GM23338 (cell line): Measurements from ENCODE around the gene DRD4. TPM values are rescaled to one million over a fixed set of nuclear protein-coding genes. Genes with fewer than 3 reads are reported as not detected.
"Not testable (repeated sequence)": the region's sequence is repeated elsewhere in the genome, so short reads cannot be mapped to it uniquely, and the experiment has no call there.

Experiments used
- ATAC-seq: fragments of 200-7000 bp; cut with Tn5 transposase; 3 replicates; pipeline ENCODE4 v1.9.1; 2020
- DNase-seq: peaks from one replicate; pipeline ENCODE4 v3.0.0-alpha.2; 2015; ENCODE audit warnings: low spot score
- H2AFZ ChIP-seq: fragments of 200-600 bp; sonication (generic); 2 replicates; pipeline ENCODE4 v1.8.0; 2016; ENCODE audit warnings: antibody characterized with exemption, mild to moderate bottlenecking, moderate library complexity
- H3F3A ChIP-seq: fragments of 200-600 bp; sonication (generic); replicated peaks from 2 replicates; pipeline ENCODE4 v1.8.0; 2017; ENCODE audit warnings: antibody characterized with exemption, mixed run types, low read depth
- H3K27ac ChIP-seq: fragments of 200-600 bp; sonication (generic); 2 replicates; pipeline ENCODE4 v1.6.1; 2016; ENCODE audit warnings: low read depth
- H3K27me3 ChIP-seq: fragments of 200-600 bp; sonication (generic); 2 replicates; pipeline ENCODE4 v1.8.0; 2016; ENCODE audit warnings: mild to moderate bottlenecking, mixed run types, moderate library complexity; ENCODE audit not compliant: insufficient read depth
- H3K36me3 ChIP-seq: fragments of 200-600 bp; sonication (generic); 2 replicates; pipeline ENCODE4 v1.8.0; 2016; ENCODE audit warnings: mild to moderate bottlenecking; ENCODE audit not compliant: insufficient read depth
- H3K4me1 ChIP-seq: fragments of 200-600 bp; sonication (generic); 2 replicates; pipeline ENCODE4 v1.8.0; 2016; ENCODE audit warnings: mild to moderate bottlenecking, moderate library complexity; ENCODE audit not compliant: insufficient read depth
- H3K4me2 ChIP-seq: fragments of 200-600 bp; sonication (generic); 2 replicates; pipeline ENCODE4 v1.7.1; 2017; ENCODE audit warnings: mixed run types
- H3K4me3 ChIP-seq: fragments of 200-600 bp; sonication (generic); 2 replicates; pipeline ENCODE4 v1.6.1; 2016; ENCODE audit warnings: mixed run types
- H3K79me2 ChIP-seq: fragments of 200-600 bp; sonication (generic); replicated peaks from 2 replicates; pipeline ENCODE4 v1.8.0; 2017; ENCODE audit warnings: mild to moderate bottlenecking; ENCODE audit not compliant: insufficient read depth
- H3K9me2 ChIP-seq: fragments of 200-600 bp; sonication (generic); 2 replicates; pipeline ENCODE4 v1.8.0; 2017; ENCODE audit not compliant: insufficient read depth
- H4K20me1 ChIP-seq: fragments of 200-600 bp; sonication (generic); replicated peaks from 2 replicates; pipeline ENCODE4 v1.8.0; 2017; ENCODE audit warnings: mild to moderate bottlenecking; ENCODE audit not compliant: insufficient read depth
- H3K27ac Mint-ChIP-seq: 2 replicates; pipeline ENCODE4 v1.8.0; 2020; ENCODE audit warnings: inconsistent platforms, mild to moderate bottlenecking, moderate library complexity, mixed read lengths
- H3K27me3 Mint-ChIP-seq: 3 replicates; pipeline ENCODE4 v1.8.0; 2022; ENCODE audit warnings: low read depth, mild to moderate bottlenecking, moderate library complexity, mixed read lengths, inconsistent platforms; ENCODE audit not compliant: insufficient read depth, poor library complexity
- H3K36me3 Mint-ChIP-seq: 3 replicates; pipeline ENCODE4 v1.8.0; 2021; ENCODE audit warnings: low read depth, mild to moderate bottlenecking, inconsistent platforms, moderate library complexity, mixed read lengths
- H3K4me1 Mint-ChIP-seq: 3 replicates; pipeline ENCODE4 v1.8.0; 2020; ENCODE audit warnings: mild to moderate bottlenecking, inconsistent platforms, mixed read lengths
- H3K4me3 Mint-ChIP-seq: 3 replicates; pipeline ENCODE4 v1.8.0; 2021; ENCODE audit warnings: moderate library complexity, mild to moderate bottlenecking, inconsistent platforms, mixed read lengths
- H3K9me3 Mint-ChIP-seq: 3 replicates; pipeline ENCODE4 v1.8.0; 2020; ENCODE audit warnings: moderate library complexity, mild to moderate bottlenecking, inconsistent platforms, mixed read lengths
- CREB1 ChIP-seq: fragments of 250-450 bp; sonication (Bioruptor Pico); IDR thresholded peaks from 2 replicates; pipeline ENCODE4 v1.5.0; 2020; ENCODE audit warnings: low read depth, mild to moderate bottlenecking, moderate library complexity
- EZH2 ChIP-seq: fragments of 200-600 bp; sonication (generic); IDR thresholded peaks from one replicate; pipeline ENCODE4 v1.8.0; 2017; ENCODE audit warnings: antibody characterized with exemption, mild to moderate bottlenecking, low read depth; ENCODE audit not compliant: unreplicated experiment
- JUNB ChIP-seq: IDR thresholded peaks from one replicate; pipeline ENCODE4 v1.6.1; 2016; ENCODE audit warnings: antibody characterized with exemption; ENCODE audit not compliant: unreplicated experiment
- NANOG ChIP-seq: IDR thresholded peaks from 2 replicates; pipeline ENCODE4 v1.6.1; 2016; ENCODE audit warnings: antibody characterized with exemption, borderline replicate concordance
- POLR2AphosphoS5 ChIP-seq: IDR thresholded peaks from 2 replicates; pipeline ENCODE4 v1.6.1; 2016; ENCODE audit warnings: antibody characterized with exemption, low read depth
- STAT1 ChIP-seq: IDR thresholded peaks from one replicate; pipeline ENCODE4 v1.6.1; 2016; ENCODE audit warnings: antibody characterized with exemption; ENCODE audit not compliant: unreplicated experiment
- ZNF114 ChIP-seq: fragments of 250-450 bp; sonication (Bioruptor Pico); IDR thresholded peaks from 2 replicates; pipeline ENCODE4 v1.5.0; 2020; ENCODE audit warnings: mild to moderate bottlenecking, moderate library complexity
- ZNF331 ChIP-seq: fragments of 250-450 bp; sonication (Bioruptor Pico); IDR thresholded peaks from 2 replicates; pipeline ENCODE4 v1.5.0; 2020; ENCODE audit warnings: low read depth, mild to moderate bottlenecking, moderate library complexity
- polyA plus RNA-seq: library from polyadenylated mRNA; unstranded; fragments of >200 nt; fragmentation: Nextera tagmentation; extraction: Ambion mirVana; gene quantifications from 2 replicates; pipeline ENCODE4 v1.2.1, GENCODE V29; 2016
- total RNA-seq: library from RNA; depleted of rRNA; stranded (reverse); fragments of >200 nt; shearing (Covaris generic); gene quantifications from 2 replicates; pipeline ENCODE4 v1.2.3, GENCODE V29; 2014
- TF ChIP-seq, protein P1 (sequence below), 2 experiments: fragments of 200-600 bp in 1 of 2; sonication (generic) in 1 of 2; conservative IDR thresholded peaks; 2 replicates each; pipeline versions ENCODE4 v1.5.1 to v1.6.1; 2016 to 2017; ENCODE audit warnings: antibody characterized with exemption in 2 of 2, low read depth in 2 of 2, mild to moderate bottlenecking in 2 of 2, moderate library complexity in 1 of 2
- TF ChIP-seq, protein P2 (sequence below): IDR thresholded peaks from one replicate; pipeline ENCODE4 v1.6.1; 2018; ENCODE audit warnings: antibody characterized with exemption; ENCODE audit not compliant: unreplicated experiment

Gene DRD4
- total and polyA plus RNA-seq, 2 experiments from 2014 or later, result 1.0 to 1.8 TPM

DNA sequence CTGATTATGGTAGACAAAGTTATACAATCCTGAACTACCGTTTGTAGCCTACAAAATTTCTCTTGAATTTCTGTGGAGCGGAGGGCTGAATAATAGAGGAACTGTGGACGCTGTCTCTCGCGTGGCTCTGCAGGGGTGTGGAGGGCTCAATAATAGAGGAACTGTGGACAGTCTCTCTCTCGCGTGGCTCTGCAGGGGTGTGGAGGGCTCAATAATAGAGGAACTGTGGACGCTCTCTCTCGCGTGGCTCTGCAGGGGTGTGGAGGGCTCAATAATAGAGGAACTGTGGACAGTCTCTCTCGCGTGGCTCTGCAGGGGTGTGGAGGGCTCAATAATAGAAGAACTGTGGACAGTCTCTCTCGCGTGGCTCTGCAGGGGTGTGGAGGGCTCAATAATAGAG is 16.1 kb downstream of the DRD4 start:
- H2AFZ ChIP-seq, H3K27ac ChIP-seq, H3K27me3 ChIP-seq, H3F3A ChIP-seq, H4K20me1 ChIP-seq, H3K9me2 ChIP-seq, H3K4me2 ChIP-seq, H3K4me1 Mint-ChIP-seq, DNase-seq, H3K79me2 ChIP-seq, H3K36me3 ChIP-seq, H3K27ac Mint-ChIP-seq, ATAC-seq, H3K9me3 Mint-ChIP-seq, H3K4me3 ChIP-seq, H3K4me3 Mint-ChIP-seq, H3K4me1 ChIP-seq: not testable (repeated sequence)
- Mint-ChIP-seq H3K27me3 (peaks cover 12% of the 10 kb centered on the region), H3K36me3 (peaks cover 39% of the 10 kb centered on the region)

DNA sequence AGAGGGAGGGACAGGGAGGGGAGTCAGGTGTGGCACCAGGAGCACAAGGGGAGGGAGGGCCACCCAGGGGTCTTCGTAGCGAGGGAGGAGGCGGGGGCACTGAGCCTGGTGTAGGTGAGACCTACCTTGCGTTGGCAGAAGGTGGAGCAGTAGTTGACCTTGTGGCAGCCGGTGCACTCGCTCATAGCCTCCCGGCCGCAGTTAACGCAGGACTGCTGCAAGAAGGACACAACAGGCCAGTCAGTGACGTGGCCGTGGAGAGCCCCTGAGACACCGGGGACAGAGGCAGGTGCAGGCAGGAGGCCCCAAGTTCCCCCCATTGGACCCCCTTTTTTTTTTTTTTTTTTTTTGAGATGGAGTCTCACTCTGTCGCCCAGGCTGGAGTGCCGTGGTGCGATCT is 16.8 kb downstream of the DRD4 start:
- no peak overlapping the region for H3K27ac Mint-ChIP-seq
- H3K27me3 ChIP-seq, result no peaks in the 10 kb centered on the region
- H3K4me2 ChIP-seq, result no peak overlapping the region
- H3K27ac ChIP-seq, result no peak overlapping the region
- DNase-seq, result no peak
- no peak overlapping the region for H3K4me3 ChIP-seq
- peaks cover 37% of the 10 kb centered on the region for H3K36me3 Mint-ChIP-seq
- H3K79me2 ChIP-seq, result no peaks in the 10 kb centered on the region
- H3K36me3 ChIP-seq, result peaks cover 10% of the 10 kb centered on the region
- TF ChIP-seq NANOG (no peak), JUNB (no peak)
- 0 out of 2 replicates have a peak, but pooled peaks cover 6% of the 10 kb centered on the region for H3F3A ChIP-seq
- H3K27me3 Mint-ChIP-seq, result peaks cover 12% of the 10 kb centered on the region
- no peak for ATAC-seq
- H4K20me1 ChIP-seq, result peaks cover 2% of the 10 kb centered on the region; the same call in 1 of the 2 replicates
- no peak overlapping the region for H2AFZ ChIP-seq
- H3K4me1 Mint-ChIP-seq, result no peaks in the 10 kb centered on the region
- no peak overlapping the region for H3K4me3 Mint-ChIP-seq
- no peaks in the 10 kb centered on the region for H3K9me3 Mint-ChIP-seq
- no peaks in the 10 kb centered on the region for H3K9me2 ChIP-seq
- H3K4me1 ChIP-seq, result no peaks in the 10 kb centered on the region

DNA sequence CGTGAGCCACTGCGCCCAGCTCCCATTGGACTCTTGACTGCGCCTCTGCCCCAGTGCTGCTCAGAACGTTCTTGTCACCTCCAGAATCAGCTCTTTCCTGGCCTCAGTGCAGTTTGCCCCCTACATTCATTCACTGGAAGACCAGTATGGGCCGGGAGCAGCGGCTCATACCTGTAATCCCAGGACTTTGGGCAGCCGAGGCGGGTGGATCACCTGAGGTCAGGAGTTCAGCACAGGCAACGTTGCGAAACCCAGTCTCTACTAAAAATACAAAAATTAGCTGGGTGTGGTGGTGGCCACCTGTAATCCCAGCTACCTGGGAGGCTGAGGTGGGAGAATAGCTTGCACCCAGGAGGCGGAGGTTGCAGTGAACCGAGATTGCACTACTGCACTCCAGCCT is 17.4 kb downstream of the DRD4 start:
- not testable (repeated sequence) for H3K4me1 Mint-ChIP-seq, H3K4me2 ChIP-seq, H3K79me2 ChIP-seq, H3K4me3 ChIP-seq, H3K9me3 Mint-ChIP-seq, H3K9me2 ChIP-seq, H4K20me1 ChIP-seq, H3K27ac Mint-ChIP-seq, H3F3A ChIP-seq, H3K27ac ChIP-seq, ATAC-seq, H2AFZ ChIP-seq, H3K4me3 Mint-ChIP-seq, H3K4me1 ChIP-seq, H3K27me3 ChIP-seq, DNase-seq
- H3K36me3 Mint-ChIP-seq, result peaks cover 32% of the 10 kb centered on the region
- H3K27me3 Mint-ChIP-seq, result peaks cover 12% of the 10 kb centered on the region
- H3K36me3 ChIP-seq, result peaks cover 13% of the 10 kb centered on the region

DNA sequence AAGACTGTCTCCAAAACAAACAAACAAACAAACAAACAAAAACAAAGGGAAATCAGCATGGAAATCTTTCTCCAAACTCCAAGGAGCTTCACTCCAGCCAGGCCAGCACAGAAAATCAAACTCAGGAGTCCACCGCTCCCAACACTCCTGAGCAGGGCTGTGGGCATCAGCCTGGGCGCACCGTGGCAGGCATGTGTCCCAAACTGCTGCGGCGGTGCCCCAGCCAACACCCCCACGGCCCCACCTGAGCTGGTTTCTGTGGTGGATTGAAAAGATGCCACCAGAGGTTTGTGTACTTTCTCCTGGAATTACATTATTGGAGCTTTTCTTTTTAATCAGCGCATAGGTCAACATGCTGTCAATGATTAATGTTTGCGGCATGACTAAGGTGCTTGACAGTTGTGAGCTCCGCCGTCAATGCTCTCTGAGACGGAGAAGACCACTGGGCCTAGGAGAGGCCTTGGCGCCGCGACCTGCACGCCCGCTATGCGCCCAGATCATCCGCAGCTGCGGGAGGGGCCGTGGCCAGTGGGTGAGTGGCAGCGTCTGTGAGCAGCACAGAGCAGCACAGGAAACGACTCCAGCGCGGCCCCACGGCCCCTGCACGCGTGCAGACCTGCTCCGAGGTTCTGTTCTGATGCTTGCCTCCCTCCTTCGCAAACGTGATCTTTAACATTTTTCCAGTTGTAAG is 18.1 kb downstream of the DRD4 start:
- Histone ChIP-seq H3K4me3 (no peak overlapping the region), H3K27ac (no peak overlapping the region), H3K4me1 (no peaks in the 10 kb centered on the region), H2AFZ (no peak overlapping the region), H3K27me3 (no peaks in the 10 kb centered on the region), H3K9me2 (no peaks in the 10 kb centered on the region), H4K20me1 (peaks cover 6% of the 10 kb centered on the region; the same call in 1 of the 2 replicates), H3F3A (0 out of 2 replicates have a peak, but pooled peaks cover 6% of the 10 kb centered on the region), H3K79me2 (no peaks in the 10 kb centered on the region), H3K36me3 (peaks cover 13% of the 10 kb centered on the region), H3K4me2 (no peak overlapping the region)
- Mint-ChIP-seq H3K36me3 (peaks cover 30% of the 10 kb centered on the region), H3K27me3 (peaks cover 12% of the 10 kb centered on the region), H3K4me3 (no peak overlapping the region), H3K9me3 (no peaks in the 10 kb centered on the region), H3K27ac (no peak overlapping the region), H3K4me1 (no peaks in the 10 kb centered on the region)
- DNase-seq (no peak), ATAC-seq (no peak)
- TF ChIP-seq, protein P1, sequence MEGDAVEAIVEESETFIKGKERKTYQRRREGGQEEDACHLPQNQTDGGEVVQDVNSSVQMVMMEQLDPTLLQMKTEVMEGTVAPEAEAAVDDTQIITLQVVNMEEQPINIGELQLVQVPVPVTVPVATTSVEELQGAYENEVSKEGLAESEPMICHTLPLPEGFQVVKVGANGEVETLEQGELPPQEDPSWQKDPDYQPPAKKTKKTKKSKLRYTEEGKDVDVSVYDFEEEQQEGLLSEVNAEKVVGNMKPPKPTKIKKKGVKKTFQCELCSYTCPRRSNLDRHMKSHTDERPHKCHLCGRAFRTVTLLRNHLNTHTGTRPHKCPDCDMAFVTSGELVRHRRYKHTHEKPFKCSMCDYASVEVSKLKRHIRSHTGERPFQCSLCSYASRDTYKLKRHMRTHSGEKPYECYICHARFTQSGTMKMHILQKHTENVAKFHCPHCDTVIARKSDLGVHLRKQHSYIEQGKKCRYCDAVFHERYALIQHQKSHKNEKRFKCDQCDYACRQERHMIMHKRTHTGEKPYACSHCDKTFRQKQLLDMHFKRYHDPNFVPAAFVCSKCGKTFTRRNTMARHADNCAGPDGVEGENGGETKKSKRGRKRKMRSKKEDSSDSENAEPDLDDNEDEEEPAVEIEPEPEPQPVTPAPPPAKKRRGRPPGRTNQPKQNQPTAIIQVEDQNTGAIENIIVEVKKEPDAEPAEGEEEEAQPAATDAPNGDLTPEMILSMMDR (conservative IDR thresholded peaks at IDR 0.05; ENCODE audit: low read depth in 2 of 2), result no peak
- TF ChIP-seq, protein P2, sequence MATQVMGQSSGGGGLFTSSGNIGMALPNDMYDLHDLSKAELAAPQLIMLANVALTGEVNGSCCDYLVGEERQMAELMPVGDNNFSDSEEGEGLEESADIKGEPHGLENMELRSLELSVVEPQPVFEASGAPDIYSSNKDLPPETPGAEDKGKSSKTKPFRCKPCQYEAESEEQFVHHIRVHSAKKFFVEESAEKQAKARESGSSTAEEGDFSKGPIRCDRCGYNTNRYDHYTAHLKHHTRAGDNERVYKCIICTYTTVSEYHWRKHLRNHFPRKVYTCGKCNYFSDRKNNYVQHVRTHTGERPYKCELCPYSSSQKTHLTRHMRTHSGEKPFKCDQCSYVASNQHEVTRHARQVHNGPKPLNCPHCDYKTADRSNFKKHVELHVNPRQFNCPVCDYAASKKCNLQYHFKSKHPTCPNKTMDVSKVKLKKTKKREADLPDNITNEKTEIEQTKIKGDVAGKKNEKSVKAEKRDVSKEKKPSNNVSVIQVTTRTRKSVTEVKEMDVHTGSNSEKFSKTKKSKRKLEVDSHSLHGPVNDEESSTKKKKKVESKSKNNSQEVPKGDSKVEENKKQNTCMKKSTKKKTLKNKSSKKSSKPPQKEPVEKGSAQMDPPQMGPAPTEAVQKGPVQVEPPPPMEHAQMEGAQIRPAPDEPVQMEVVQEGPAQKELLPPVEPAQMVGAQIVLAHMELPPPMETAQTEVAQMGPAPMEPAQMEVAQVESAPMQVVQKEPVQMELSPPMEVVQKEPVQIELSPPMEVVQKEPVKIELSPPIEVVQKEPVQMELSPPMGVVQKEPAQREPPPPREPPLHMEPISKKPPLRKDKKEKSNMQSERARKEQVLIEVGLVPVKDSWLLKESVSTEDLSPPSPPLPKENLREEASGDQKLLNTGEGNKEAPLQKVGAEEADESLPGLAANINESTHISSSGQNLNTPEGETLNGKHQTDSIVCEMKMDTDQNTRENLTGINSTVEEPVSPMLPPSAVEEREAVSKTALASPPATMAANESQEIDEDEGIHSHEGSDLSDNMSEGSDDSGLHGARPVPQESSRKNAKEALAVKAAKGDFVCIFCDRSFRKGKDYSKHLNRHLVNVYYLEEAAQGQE, result no peak
- TF ChIP-seq EZH2, result no peak
- TF ChIP-seq CREB1, result no peak
- TF ChIP-seq JUNB, result no peak
- TF ChIP-seq STAT1, result no peak
- no peak for TF ChIP-seq ZNF114 (CRISPR knock-in tag)
- no peak for TF ChIP-seq POLR2AphosphoS5
- no peak for TF ChIP-seq ZNF331 (CRISPR knock-in tag)
